WTC11 (cell line): ENCODE results near the gene SH2D6. TPM values are rescaled to one million over a fixed set of nuclear protein-coding genes. Genes with fewer than 3 reads are reported as not detected.

Experiments
- ATF1 ChIP-seq: sonication (generic); formaldehyde crosslinking; IDR thresholded peaks from 2 replicates; pipeline ENCODE4 v1.8.1; 2023; ENCODE audit warnings: mild to moderate bottlenecking, moderate library complexity, missing genetic modification reagents
- ATF3 ChIP-seq: sonication (generic); formaldehyde crosslinking; conservative IDR thresholded peaks from 2 replicates; pipeline ENCODE4 v1.8.1; 2022; ENCODE audit warnings: mild to moderate bottlenecking, missing genetic modification reagents
- CBFB ChIP-seq: sonication (generic); formaldehyde crosslinking; IDR thresholded peaks from 2 replicates; pipeline ENCODE4 v1.8.1; 2022; ENCODE audit warnings: mild to moderate bottlenecking, low read depth, missing genetic modification reagents
- ERG ChIP-seq: fragments of 250-450 bp; sonication (Bioruptor Pico); IDR thresholded peaks from 2 replicates; pipeline ENCODE4 v1.8.0; 2021; ENCODE audit warnings: mild to moderate bottlenecking
- ETV6 ChIP-seq: sonication (generic); formaldehyde crosslinking; IDR thresholded peaks from 2 replicates; pipeline ENCODE4 v1.8.1; 2022; ENCODE audit warnings: mild to moderate bottlenecking, missing genetic modification reagents
- HMGA2 ChIP-seq: fragments of 250-450 bp; sonication (Bioruptor Pico); IDR thresholded peaks from 2 replicates; pipeline ENCODE4 v1.4.0; 2021; ENCODE audit warnings: mild to moderate bottlenecking, moderate library complexity
- HMGXB4 ChIP-seq: sonication (generic); formaldehyde crosslinking; IDR thresholded peaks from 2 replicates; pipeline ENCODE4 v1.8.1; 2023; ENCODE audit warnings: mild to moderate bottlenecking, moderate library complexity, missing genetic modification reagents
- IRF2 ChIP-seq: sonication (generic); formaldehyde crosslinking; IDR thresholded peaks from 2 replicates; pipeline ENCODE4 v1.8.0; 2022; ENCODE audit warnings: low read depth, missing genetic modification reagents, borderline replicate concordance
- JAZF1 ChIP-seq: fragments of 250-450 bp; sonication (Bioruptor Pico); IDR thresholded peaks from 2 replicates; pipeline ENCODE4 v1.9.0; 2021; ENCODE audit warnings: moderate library complexity, mild to moderate bottlenecking, inconsistent platforms
- MAX ChIP-seq: sonication (generic); formaldehyde crosslinking; IDR thresholded peaks from 2 replicates; pipeline ENCODE4 v1.8.0; 2022; ENCODE audit warnings: mild to moderate bottlenecking, missing genetic modification reagents
- NFE2L1 ChIP-seq: sonication (generic); formaldehyde crosslinking; IDR thresholded peaks from 2 replicates; pipeline ENCODE4 v1.8.1; 2023; ENCODE audit warnings: missing genetic modification reagents
- NFYB ChIP-seq: sonication (generic); formaldehyde crosslinking; conservative IDR thresholded peaks from 2 replicates; pipeline ENCODE4 v1.8.0; 2022; ENCODE audit warnings: low read depth, missing genetic modification reagents
- NR2C2 ChIP-seq: sonication (generic); formaldehyde crosslinking; IDR thresholded peaks from 2 replicates; pipeline ENCODE4 v1.8.0; 2022; ENCODE audit warnings: mild to moderate bottlenecking, missing genetic modification reagents
- NR3C1 ChIP-seq: sonication (generic); formaldehyde crosslinking; conservative IDR thresholded peaks from 2 replicates; pipeline ENCODE4 v1.8.1; 2023; ENCODE audit warnings: low read depth, mild to moderate bottlenecking, missing genetic modification reagents
- OVOL2 ChIP-seq: fragments of 250-450 bp; sonication (Bioruptor Pico); IDR thresholded peaks from 2 replicates; pipeline ENCODE4 v1.9.0; 2021; ENCODE audit warnings: mild to moderate bottlenecking, borderline replicate concordance
- PRRX2 ChIP-seq: fragments of 250-450 bp; sonication (Bioruptor Pico); IDR thresholded peaks from 2 replicates; pipeline ENCODE4 v1.8.0; 2021; ENCODE audit warnings: mild to moderate bottlenecking
- RELA ChIP-seq: sonication (generic); formaldehyde crosslinking; IDR thresholded peaks from 2 replicates; pipeline ENCODE4 v1.8.1; 2022; ENCODE audit warnings: missing genetic modification reagents, mild to moderate bottlenecking, borderline replicate concordance
- TEAD4 ChIP-seq: sonication (generic); formaldehyde crosslinking; IDR thresholded peaks from 2 replicates; pipeline ENCODE4 v1.8.0; 2022; ENCODE audit warnings: mild to moderate bottlenecking, missing genetic modification reagents
- TP53 ChIP-seq: sonication (generic); formaldehyde crosslinking; IDR thresholded peaks from 2 replicates; pipeline ENCODE4 v1.8.1; 2023; ENCODE audit warnings: mild to moderate bottlenecking, missing genetic modification reagents
- USF1 ChIP-seq: sonication (generic); formaldehyde crosslinking; IDR thresholded peaks from 2 replicates; pipeline ENCODE4 v1.8.0; 2022; ENCODE audit warnings: mild to moderate bottlenecking, missing genetic modification reagents
- ZNF138 ChIP-seq: sonication (generic); formaldehyde crosslinking; conservative IDR thresholded peaks from 2 replicates; pipeline ENCODE4 v1.8.1; 2022; ENCODE audit warnings: mild to moderate bottlenecking, moderate library complexity, missing genetic modification reagents
- ZNF263 ChIP-seq: sonication (generic); formaldehyde crosslinking; IDR thresholded peaks from 2 replicates; pipeline ENCODE4 v1.8.1; 2022; ENCODE audit warnings: low read depth, mild to moderate bottlenecking, moderate library complexity, missing genetic modification reagents
- ZNF281 ChIP-seq: sonication (generic); formaldehyde crosslinking; IDR thresholded peaks from 2 replicates; pipeline ENCODE4 v1.8.0; 2023; ENCODE audit warnings: mild to moderate bottlenecking, missing genetic modification reagents
- ZNF416 ChIP-seq: fragments of 250-450 bp; sonication (Bioruptor Pico); IDR thresholded peaks from 2 replicates; pipeline ENCODE4 v1.9.0; 2021; ENCODE audit warnings: mild to moderate bottlenecking, inconsistent platforms
- ZNF423 ChIP-seq: fragments of 250-450 bp; sonication (Bioruptor Pico); IDR thresholded peaks from 2 replicates; pipeline ENCODE4 v2.1.2; 2022; ENCODE audit warnings: mild to moderate bottlenecking, moderate library complexity
- ZNF425 ChIP-seq: fragments of 250-450 bp; sonication (Bioruptor Pico); conservative IDR thresholded peaks from 2 replicates; pipeline ENCODE4 v1.9.0; 2021; ENCODE audit warnings: mild to moderate bottlenecking
- ZNF532 ChIP-seq: fragments of 250-450 bp; sonication (Bioruptor Pico); IDR thresholded peaks from 2 replicates; pipeline ENCODE4 v1.9.0; 2021; ENCODE audit warnings: mild to moderate bottlenecking, borderline replicate concordance
- total RNA-seq: library from RNA; stranded (reverse); gene quantifications from 3 replicates; pipeline ENCODE4 v1.2.3, GENCODE V29; 2021

Gene SH2D6
- total RNA-seq, 1 experiment from 2014 or later, result 1.2 TPM

GRCh38 chr2:85437488-85438200, 19.1 kb downstream of the SH2D6 start (continued):
- TF ChIP-seq ZNF281 (CRISPR knock-in tag) (no peak), ZNF138 (CRISPR knock-in tag) (no peak), NFE2L1 (CRISPR knock-in tag) (peak; percentile 96), ZNF423 (CRISPR knock-in tag) (0 out of 2 replicates have a peak, but pooled peaks have one; percentile 36), HMGXB4 (CRISPR knock-in tag) (no peak; the same call in 1 of the 2 replicates), ATF1 (no peak), ATF3 (no peak), ZNF263 (CRISPR knock-in tag) (no peak), ERG (CRISPR knock-in tag) (no peak), ZNF425 (CRISPR knock-in tag) (no peak), TEAD4 (no peak), ZNF532 (CRISPR knock-in tag) (0 out of 2 replicates have a peak, but pooled peaks have one; percentile 29), HMGA2 (CRISPR knock-in tag) (no peak), RELA (no peak), PRRX2 (no peak), IRF2 (CRISPR knock-in tag) (no peak), ETV6 (CRISPR knock-in tag) (no peak), OVOL2 (CRISPR knock-in tag) (no peak), NR3C1 (CRISPR knock-in tag) (no peak), USF1 (CRISPR knock-in tag) (peak; percentile 72), CBFB (no peak), JAZF1 (CRISPR knock-in tag) (no peak), MAX (CRISPR knock-in tag) (peak; percentile 76; the same call in 1 of the 2 replicates), ZNF416 (no peak), TP53 (no peak), NFYB (CRISPR knock-in tag) (no peak), NR2C2 (CRISPR knock-in tag) (no peak)
